NCI-H2029 (cell line): ENCODE measurements around the gene DSN1.
"Not testable (repeated sequence)": the region's sequence is repeated elsewhere in the genome, so short reads cannot be mapped to it uniquely, and the experiment has no call there.

ENCODE experiments used
- DNase-seq: peaks from one replicate; lab custom pipeline; 2025; lab: John Stamatoyannopoulos, UW

DSN1 gene

GRCh38 chr20:36773597-36774390 lies at the start of gene DSN1:
Gene DSN1, minus strand, starts transcription at chr20:36773763. Its CDS starts 2,305 bp downstream, at chr20:36771458.
- peak; percentile 92 for DNase-seq

GRCh38 chr20:36823121-36823520 lies 49.6 kb upstream of the DSN1 start:
- DNase-seq = peak; percentile 51

- DNase-seq = no peak
Measured at GRCh38 chr20:36821964-36822437, 48.4 kb upstream of the DSN1 start.

- no peak for DNase-seq
Measured at GRCh38 chr20:36820928-36821327, 47.4 kb upstream of the DSN1 start.

GRCh38 chr20:36820073-36820472 lies 46.5 kb upstream of the DSN1 start:
- DNase-seq = no peak

DNA sequence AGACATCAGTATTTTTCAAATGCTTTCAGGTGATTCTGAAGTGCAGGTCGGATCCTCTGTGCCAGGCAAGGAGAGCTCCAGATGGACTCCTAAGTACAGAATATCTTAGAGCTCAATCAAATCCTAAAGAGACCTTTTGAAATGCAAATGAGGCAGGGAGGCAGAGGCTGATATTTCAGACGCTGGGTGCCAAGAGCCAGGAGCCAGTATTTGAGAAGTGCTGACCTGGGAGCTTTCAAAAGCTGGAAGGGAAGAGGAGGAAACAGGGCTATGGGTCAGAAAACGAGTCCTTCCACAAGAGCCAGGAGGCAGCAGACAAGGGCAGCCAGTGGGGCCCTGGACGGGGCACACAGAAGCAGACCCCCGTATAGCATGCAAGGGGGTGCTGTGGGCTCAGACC lies 46.1 kb upstream of the DSN1 start:
- peak; percentile 70 for DNase-seq

GRCh38 chr20:36818861-36819260 lies 45.3 kb upstream of the DSN1 start:
- DNase-seq = peak; percentile 77

DNA sequence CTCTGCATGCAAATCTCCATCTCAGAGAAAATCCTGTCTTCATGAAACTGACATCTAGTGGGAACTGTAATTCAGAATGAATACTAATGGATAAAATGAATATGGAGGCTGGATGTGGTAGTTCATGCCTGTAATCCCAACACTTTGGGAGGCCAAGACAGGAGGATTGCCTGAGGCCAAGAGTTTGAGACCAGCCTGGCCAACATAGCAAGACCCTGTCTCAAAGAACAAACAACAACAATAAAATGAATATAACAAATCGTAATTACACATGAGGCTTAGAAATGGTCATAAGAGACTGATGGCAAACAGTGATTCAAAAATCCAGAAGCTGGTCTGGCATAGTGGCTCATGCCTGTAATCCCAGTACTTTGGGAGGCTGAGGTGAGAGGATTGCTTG lies 44.6 kb upstream of the DSN1 start:
- DNase-seq = no peak

DNA sequence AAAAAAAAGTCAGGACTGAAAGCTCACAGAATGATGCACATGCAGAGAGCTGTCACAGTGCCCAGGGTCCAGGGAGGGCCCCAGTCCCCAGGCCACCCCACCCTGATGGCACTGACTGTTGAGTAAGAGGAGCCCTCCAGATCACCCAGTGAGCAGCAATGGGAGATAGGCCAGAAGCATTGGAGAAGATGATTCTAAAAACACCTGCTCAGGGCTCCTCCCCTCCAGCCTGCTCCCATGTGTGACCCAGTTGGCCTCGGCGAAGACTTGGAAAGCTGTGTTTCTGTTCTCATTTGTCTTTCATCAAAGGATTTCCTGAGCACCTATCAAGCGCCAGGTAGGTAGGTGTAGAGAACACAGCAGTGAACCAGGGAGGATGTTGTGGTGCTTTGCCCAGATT lies 43.9 kb upstream of the DSN1 start:
- DNase-seq = no peak

DNA sequence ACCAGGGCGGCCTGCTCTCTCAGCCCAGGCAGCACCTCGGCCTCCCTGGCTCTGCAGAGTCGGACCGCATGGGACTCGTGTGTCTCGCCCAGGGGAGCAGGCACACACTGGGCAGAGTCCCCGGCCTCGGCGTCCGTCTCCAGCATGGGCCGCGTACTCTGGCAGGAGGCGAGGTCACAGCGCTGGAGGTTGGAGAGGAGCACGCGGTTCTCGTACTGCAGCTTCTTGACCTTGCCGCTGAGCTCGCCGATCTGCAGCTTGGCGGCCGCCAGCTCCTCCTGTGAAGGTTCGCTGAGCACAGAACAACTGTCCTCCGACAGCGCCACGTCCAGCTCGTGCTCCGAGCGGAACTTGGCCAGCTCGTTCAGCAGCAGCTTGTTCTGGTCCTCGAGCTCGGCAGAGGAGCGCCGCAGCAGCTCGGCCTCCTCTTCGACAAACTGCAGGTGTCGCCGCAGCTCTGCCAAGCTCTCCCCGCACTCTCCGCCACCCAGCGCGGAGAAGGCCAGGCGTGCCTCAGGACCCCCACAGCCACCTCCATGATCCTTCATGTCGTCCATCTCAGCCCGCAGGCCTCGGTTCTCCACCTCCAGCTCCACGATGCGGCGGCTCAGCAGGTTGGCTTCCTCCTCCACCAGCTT lies 42.0 kb upstream of the DSN1 start:
- DNase-seq = no peak

- no peak for DNase-seq
Measured at GRCh38 chr20:36812594-36813463, 39.3 kb upstream of the DSN1 start.

DNA sequence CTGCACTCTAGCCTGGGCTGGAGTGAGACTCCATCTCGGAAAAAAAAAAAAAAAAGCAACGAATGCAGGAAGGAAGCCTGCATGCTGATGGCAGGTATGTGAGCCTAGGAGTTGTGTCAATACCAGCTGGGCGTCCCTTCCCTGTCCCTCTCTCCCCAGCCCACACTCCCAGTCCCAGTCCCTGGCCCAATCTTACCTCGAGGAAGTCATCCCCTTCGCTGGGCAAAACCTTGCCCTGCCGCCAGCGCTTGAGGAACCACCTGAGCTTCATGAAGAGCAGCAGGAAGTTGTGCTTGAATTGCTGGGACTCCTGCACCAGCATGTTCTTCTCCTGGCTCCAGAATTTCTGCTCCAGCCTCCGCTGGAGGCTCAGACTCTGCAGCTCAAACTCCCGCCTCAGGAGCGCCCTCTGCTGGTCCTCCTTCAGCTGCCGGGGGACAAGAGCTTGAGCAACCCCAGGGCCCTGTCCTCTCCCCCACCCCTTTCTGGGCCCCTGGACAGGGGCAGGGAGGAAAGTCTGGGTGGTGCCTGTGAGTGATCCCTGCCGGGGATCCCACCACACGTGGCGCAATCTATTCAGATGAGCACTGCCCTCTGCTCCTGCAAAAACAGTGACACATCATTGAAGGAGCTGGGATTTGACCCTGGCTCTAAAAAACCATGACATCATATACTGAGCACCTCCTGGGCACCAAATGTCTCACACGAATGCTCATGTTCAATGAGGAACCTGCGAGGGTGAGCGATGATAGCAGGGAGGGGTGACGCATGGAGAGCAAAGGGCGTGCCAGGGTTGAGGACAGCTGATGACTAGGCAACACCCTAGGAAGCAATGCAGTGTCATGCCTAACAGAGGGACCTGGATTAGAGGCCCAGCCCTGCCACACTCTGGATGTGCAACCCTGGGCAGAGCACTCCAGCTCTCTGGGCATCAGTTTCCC lies 35.0 kb upstream of the DSN1 start:
- no peak for DNase-seq

DNA sequence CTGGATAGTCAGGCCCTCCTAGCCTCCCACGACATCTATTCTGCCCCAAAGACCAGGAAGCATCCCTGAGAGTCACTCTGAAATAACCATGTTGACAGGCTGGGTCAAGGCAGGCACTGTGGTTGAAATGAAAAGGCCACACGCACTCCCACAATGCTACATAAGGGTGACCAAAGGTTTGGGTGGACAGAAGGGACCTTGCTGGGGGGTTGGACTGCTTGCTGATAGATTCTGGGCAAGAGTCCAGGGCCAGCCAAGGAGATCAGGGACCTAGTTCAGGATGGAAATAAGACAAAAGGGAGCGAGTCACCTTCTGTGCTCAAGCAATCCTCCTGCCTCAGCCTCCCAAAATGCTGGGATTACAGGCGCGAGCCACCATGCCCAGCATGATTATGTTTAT lies 32.5 kb upstream of the DSN1 start:
- no peak for DNase-seq

- no peak for DNase-seq
Measured at GRCh38 chr20:36805396-36805795, 31.8 kb upstream of the DSN1 start.

DNA sequence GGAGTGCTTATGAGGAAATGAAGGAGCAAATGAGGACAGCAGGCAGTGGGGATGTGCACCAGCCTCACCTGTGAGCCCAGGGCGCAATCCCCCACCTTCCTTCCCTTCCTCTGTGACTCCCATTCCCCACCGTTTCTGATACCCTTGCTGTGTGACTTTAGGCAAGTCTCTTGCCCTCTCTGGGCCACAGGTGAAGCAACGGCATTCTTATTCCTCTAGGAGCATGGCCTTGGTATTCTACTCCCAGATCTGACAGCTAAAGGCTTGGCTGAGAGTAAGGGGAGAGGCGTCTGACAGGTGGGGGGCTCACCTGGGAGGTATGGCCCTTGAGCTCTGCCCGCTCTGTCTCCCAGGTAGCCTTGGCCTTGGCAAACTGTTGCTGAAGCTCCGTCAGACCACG lies 30.9 kb upstream of the DSN1 start:
- DNase-seq = no peak

GRCh38 chr20:36802326-36803222 lies 29.0 kb upstream of the DSN1 start:
- no peak for DNase-seq

DNA sequence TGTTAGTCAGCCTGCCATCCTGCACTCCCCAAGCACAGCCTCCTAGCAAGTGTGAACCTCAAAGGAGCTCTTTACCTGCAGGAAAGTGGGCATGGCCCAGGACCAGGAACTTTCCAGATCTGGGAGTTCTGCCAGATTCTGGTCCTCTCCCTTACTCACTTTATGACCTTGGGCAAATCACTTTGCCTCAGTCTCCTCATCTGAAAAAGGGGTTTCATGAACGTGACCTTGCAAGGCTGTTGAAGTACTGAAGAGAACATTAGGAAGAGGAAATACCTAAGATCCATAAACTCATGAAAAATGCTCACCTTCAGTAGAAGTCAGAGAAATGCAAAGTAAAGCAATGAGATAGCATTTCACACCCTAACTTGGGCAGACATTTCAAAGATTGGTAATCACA lies 26.8 kb upstream of the DSN1 start:
- no peak for DNase-seq

- DNase-seq = not testable (repeated sequence)
Measured at GRCh38 chr20:36799313-36799712, 25.8 kb upstream of the DSN1 start.

DNA sequence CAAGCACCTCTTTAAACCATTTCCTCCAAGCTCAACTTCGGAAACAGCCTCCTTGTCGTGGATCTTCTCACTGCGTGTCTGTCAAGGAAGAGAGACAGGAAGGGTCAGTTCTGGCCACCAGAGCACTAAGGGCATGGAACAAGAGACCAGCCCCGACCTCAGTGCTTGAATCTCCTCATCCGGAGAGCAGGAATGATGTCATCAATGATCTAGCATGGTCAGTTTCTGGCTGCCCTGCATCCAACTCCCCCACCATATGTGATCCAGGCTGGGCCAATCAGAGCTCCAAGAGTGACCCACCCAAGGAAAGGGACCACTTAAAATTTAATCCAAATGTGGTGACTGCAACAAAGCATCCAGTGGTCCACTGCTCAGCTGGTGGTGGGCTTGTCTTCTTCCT lies 23.3 kb upstream of the DSN1 start:
- no peak for DNase-seq

- DNase-seq = no peak
Measured at GRCh38 chr20:36796117-36796516, 22.6 kb upstream of the DSN1 start.
